Esophagus (tissue), 2 donors: Measurements from ENCODE around the gene CCDC60. TPM values are rescaled to one million over a fixed set of nuclear protein-coding genes. Genes with fewer than 3 reads are reported as not detected.

Experiments used
- H3K27ac ChIP-seq, 2 donors: one replicate each; pipeline ENCODE4 v1.5.1; 2013; ENCODE audit warnings: low read depth in 2 of 2, mild to moderate bottlenecking in 2 of 2, inconsistent platforms in 1 of 2, low read length in 1 of 2, moderate library complexity in 1 of 2
- H3K27me3 ChIP-seq, 2 donors: one replicate each; pipeline ENCODE4 v1.6.1; 2013; ENCODE audit warnings: low read length in 2 of 2, control low read depth in 1 of 2, mild to moderate bottlenecking in 1 of 2; ENCODE audit not compliant: insufficient read depth in 2 of 2, control insufficient read depth in 1 of 2
- H3K36me3 ChIP-seq, 2 donors: one replicate each; pipeline ENCODE4 v1.6.1; 2013; ENCODE audit warnings: low read length in 1 of 2; ENCODE audit not compliant: control insufficient read depth in 2 of 2, insufficient read depth in 2 of 2
- H3K4me1 ChIP-seq, 2 donors: one replicate each; pipeline ENCODE4 v1.6.1; 2013; ENCODE audit warnings: low read length in 1 of 2; ENCODE audit not compliant: control insufficient read depth in 2 of 2, insufficient read depth in 2 of 2
- H3K4me3 ChIP-seq, 2 donors: one replicate each; pipeline ENCODE4 v1.5.1; 2013; ENCODE audit warnings: low read length in 2 of 2, mild to moderate bottlenecking in 2 of 2, low read depth in 1 of 2, moderate library complexity in 1 of 2
- H3K9me3 ChIP-seq, 2 donors: one replicate each; pipeline ENCODE4 v1.6.1; 2013; ENCODE audit warnings: mild to moderate bottlenecking in 2 of 2, low read depth in 1 of 2, low read length in 1 of 2, moderate library complexity in 1 of 2; ENCODE audit not compliant: control insufficient read depth in 2 of 2, insufficient read depth in 1 of 2
- WGBS, 2 donors: extraction: QIAGEN DNeasy Blood & Tissue Kit; methylation state at CpG; one replicate each; pipeline ENCODE4 v1.1.7; 2013; 5-methylcytosine and 5-hydroxymethylcytosine counted together
- polyA plus RNA-seq, 2 donors: library from polyadenylated mRNA; stranded (reverse); fragments of 200-250 nt; gene quantifications; one replicate each; pipeline ENCODE4 v1.2.3, GENCODE V29; 2013
- donor health status: healthy with polysubstance abuse.
- donor health status: Bipolar disorder and iron deficiency.

CCDC60 gene
- polyA plus RNA-seq, 2 donors = 0.53 to 1.4 TPM

DNA sequence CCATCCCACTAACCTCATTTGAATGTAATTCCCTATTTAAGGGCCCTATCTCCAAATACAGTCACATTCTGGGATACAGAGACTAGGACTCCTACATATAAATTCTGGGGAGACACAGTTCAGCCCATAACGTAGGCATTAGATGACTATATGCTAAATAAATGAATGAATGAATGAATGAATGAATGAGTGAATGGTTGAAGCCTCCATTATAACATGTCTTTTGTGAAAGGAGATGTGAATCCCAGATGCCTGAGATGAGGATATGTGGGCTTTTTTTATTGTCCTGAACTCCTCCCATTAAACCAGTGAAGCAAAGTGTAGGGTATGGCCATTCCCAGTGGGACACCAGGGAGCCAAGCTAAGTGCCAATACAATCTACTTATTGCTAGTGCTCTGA lies 238.6 kb downstream of the CCDC60 start:
- Histone ChIP-seq H3K27ac (no peak overlapping the region), H3K9me3 (no peaks in the 10 kb centered on the region), H3K4me3 (no peak overlapping the region), H3K27me3 (peaks cover 0 to 2% of the 10 kb centered on the region in 2 donors), H3K4me1 (no peaks in the 10 kb centered on the region), H3K36me3 (no peaks in the 10 kb centered on the region)
- 80 to 83% methylated on average over 1 of the region's 1 CpG for WGBS, 2 donors

- H3K27ac ChIP-seq = no peak overlapping the region
- 83 to 88% methylated on average over 1 of the region's 1 CpG for WGBS, 2 donors
- no peak overlapping the region for H3K4me3 ChIP-seq
- H3K36me3 ChIP-seq = no peaks in the 10 kb centered on the region
- no peaks in the 10 kb centered on the region for H3K4me1 ChIP-seq
- H3K9me3 ChIP-seq = no peaks in the 10 kb centered on the region
- H3K27me3 ChIP-seq = peaks cover 0 to 2% of the 10 kb centered on the region in 2 donors
Measured at GRCh38 chr12:119574255-119574654, 239.7 kb downstream of the CCDC60 start.

GRCh38 chr12:119576118-119576810 lies 241.7 kb downstream of the CCDC60 start:
- Histone ChIP-seq H3K36me3 (no peaks in the 10 kb centered on the region), H3K9me3 (no peaks in the 10 kb centered on the region), H3K27ac (no peak overlapping the region), H3K27me3 (peaks cover 0 to 2% of the 10 kb centered on the region in 2 donors), H3K4me1 (no peaks in the 10 kb centered on the region), H3K4me3 (no peak overlapping the region)
- WGBS, 2 donors = 69 to 74% methylated on average over 8 of the region's 8 CpGs

DNA sequence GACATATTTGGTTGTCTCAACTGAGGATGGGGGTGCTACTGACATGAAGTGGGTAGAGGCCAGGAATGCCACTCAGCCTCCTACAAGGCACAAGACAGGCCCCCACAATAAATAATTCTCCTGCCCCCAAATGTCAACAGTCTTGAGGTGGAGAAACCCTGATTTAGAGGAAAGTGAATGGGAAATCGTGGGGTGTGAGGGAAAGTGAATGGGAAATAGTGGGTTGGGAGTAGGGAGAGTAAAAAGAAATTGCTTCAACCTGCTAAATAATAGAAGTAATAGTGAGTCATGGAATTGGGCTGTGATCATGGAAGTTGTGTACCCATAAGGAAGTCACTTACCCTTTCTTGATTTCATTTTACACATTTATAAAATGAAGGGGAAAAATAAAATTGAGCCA lies 242.4 kb downstream of the CCDC60 start:
- Histone ChIP-seq H3K9me3 (no peaks in the 10 kb centered on the region), H3K4me1 (no peaks in the 10 kb centered on the region), H3K27ac (no peak overlapping the region), H3K36me3 (no peaks in the 10 kb centered on the region), H3K4me3 (no peak overlapping the region), H3K27me3 (peaks cover 0 to 2% of the 10 kb centered on the region in 2 donors)
- 35 to 48% methylated on average over 1 of the region's 1 CpG for WGBS, 2 donors

DNA sequence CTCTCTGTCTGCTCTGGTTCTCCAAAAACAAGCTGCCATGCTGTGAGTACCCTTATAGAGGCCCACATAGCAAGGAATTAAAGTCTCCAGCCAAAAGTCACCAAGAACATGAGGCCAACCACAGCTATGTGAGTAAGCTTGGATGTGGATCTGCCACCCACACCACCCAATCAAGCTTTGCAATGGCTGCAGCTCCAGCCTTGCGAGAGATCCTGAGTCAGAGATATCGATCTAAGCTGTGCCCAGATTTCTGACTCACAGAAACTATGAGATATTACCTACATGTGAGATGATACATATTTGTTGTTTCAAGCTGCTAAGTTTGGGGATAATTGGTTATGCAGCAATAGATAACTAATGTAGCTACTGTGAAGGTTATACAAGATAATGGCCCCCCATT lies 243.6 kb downstream of the CCDC60 start:
- Histone ChIP-seq H3K36me3 (no peaks in the 10 kb centered on the region), H3K27ac (no peak overlapping the region), H3K4me3 (no peak overlapping the region), H3K27me3 (peaks cover 0 to 2% of the 10 kb centered on the region in 2 donors), H3K4me1 (no peaks in the 10 kb centered on the region), H3K9me3 (no peaks in the 10 kb centered on the region)
- WGBS, 2 donors = 75 to 77% methylated on average over 2 of the region's 2 CpGs

GRCh38 chr12:119589097-119589496 lies 254.6 kb downstream of the CCDC60 start:
- H3K36me3 ChIP-seq = no peaks in the 10 kb centered on the region
- H3K27ac ChIP-seq = no peak overlapping the region
- H3K4me3 ChIP-seq = no peak overlapping the region
- peaks cover 0 to 2% of the 10 kb centered on the region in 2 donors for H3K4me1 ChIP-seq
- 62 to 70% methylated on average over 1 of the region's 1 CpG for whole genome bisulfite sequencing, 2 donors
- H3K27me3 ChIP-seq = no peaks in the 10 kb centered on the region
- H3K9me3 ChIP-seq = no peaks in the 10 kb centered on the region

DNA sequence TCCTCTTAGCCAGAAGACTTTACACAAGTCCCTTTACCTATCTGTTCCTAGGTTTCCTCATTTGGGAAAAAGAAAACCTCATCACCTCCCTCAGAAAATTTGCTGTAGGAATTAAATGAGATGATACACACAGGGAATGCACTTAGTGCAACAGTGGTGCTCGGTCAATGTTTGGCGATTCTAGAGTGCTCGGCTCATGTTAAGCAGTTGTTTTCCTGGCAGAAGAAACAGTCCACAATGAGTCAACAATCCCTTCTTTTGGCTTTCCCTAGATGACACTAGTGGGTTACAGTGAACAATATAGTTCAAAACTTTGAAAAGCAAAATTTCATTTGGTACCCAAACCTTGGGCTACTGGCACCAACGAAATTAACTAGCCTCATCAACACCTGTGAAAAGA lies 255.1 kb downstream of the CCDC60 start:
- no peak overlapping the region for H3K27ac ChIP-seq
- no peaks in the 10 kb centered on the region for H3K36me3 ChIP-seq
- peaks cover 0 to 5% of the 10 kb centered on the region in 2 donors for H3K4me1 ChIP-seq
- no peaks in the 10 kb centered on the region for H3K9me3 ChIP-seq
- 80 to 81% methylated on average over 4 of the region's 4 CpGs for WGBS, 2 donors
- peaks cover 0 to 3% of the 10 kb centered on the region in 2 donors for H3K27me3 ChIP-seq
- H3K4me3 ChIP-seq = no peak overlapping the region

Other genes with a start within 250 kb of the CCDC60 start
- gene HSPB8, start 155.8 kb upstream of the CCDC60 start, polyA plus RNA-seq = 100 to 1,000 TPM in 1 of 2 donors, 10 to 100 TPM in 1; 87.9 to 155 TPM